Activated CD8-positive, alpha-beta T cell treated with anti-CD3 and anti-CD28 coated beads for 36 hours (primary cell): ENCODE measurements around the gene ELFN2. TPM values are rescaled to one million over a fixed set of nuclear protein-coding genes. Genes with fewer than 3 reads are reported as not detected.

Source experiments
- ATAC-seq: fragments of 200-7000 bp; cut with Tn5 transposase; one replicate; pipeline ENCODE4 v1.10.0; 2021; ENCODE audit warnings: mild to moderate bottlenecking, moderate library complexity
- CTCF ChIA-PET: fragments of 350-600 bp; sonication (Branson Sonifier 250); formaldehyde crosslinking; loops from one replicate; lab custom pipeline; 2021; ENCODE audit warnings: antibody characterized with exemption; lab: Charles Lee
- POLR2A ChIA-PET: fragments of 350-600 bp; sonication (Branson Sonifier 250); formaldehyde crosslinking; loops from one replicate; lab custom pipeline; 2021; ENCODE audit warnings: antibody characterized with exemption; lab: Charles Lee
- DNase-seq: peaks from one replicate; pipeline ENCODE4 v3.0.0-alpha.2; 2020
- H3K27ac Mint-ChIP-seq: one replicate; pipeline ENCODE4 v1.8.0; 2021; ENCODE audit warnings: mild to moderate bottlenecking, mixed read lengths
- H3K27me3 Mint-ChIP-seq: one replicate; pipeline ENCODE4 v1.8.0; 2021; ENCODE audit warnings: mixed read lengths
- H3K36me3 Mint-ChIP-seq: one replicate; pipeline ENCODE4 v1.8.0; 2021; ENCODE audit warnings: low read depth, mixed read lengths
- H3K4me1 Mint-ChIP-seq: one replicate; pipeline ENCODE4 v1.8.0; 2021; ENCODE audit warnings: low read depth, mixed read lengths
- H3K4me3 Mint-ChIP-seq: one replicate; pipeline ENCODE4 v1.8.0; 2021; ENCODE audit warnings: mild to moderate bottlenecking, moderate library complexity, mixed read lengths
- H3K9me3 Mint-ChIP-seq: one replicate; pipeline ENCODE4 v1.8.0; 2021; ENCODE audit warnings: mixed read lengths
- intact Hi-C: fragments of 100-400 bp; cut with micrococcal nuclease; formaldehyde crosslinking; loops from one replicate; pipeline ENCODE4 v1.10.0; 2022
- total RNA-seq, 2 experiments: library from RNA; stranded (reverse); gene quantifications; one replicate each; pipeline ENCODE4 v1.2.3, GENCODE V29; 2021
- TF ChIP-seq, protein P1 (sequence below): fragments of 200-600 bp; IDR thresholded peaks from one replicate; pipeline ENCODE4 v1.8.0; 2022; ENCODE audit warnings: antibody characterized with exemption, mild to moderate bottlenecking

ELFN2 gene
- total RNA-seq, 2 experiments from 2014 or later = 0.51 to 0.52 TPM

DNA sequence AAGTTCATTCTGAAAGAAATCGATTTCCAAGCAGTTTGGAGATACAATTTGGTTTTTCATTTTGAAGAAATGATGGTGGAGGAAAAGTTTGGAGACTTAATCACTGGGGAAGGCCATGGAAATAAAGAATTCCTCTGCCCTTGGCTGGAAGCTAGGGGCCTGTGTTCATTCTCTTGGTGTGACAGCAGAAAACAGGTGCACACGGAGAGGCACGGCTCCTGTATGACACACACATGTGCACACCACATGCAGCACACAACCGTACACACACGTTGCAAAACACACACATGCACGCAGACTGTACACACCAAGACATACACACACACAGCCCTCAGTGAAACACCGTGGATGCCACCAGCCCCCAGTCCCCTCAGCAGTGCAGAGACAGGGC is 80.8 kb downstream of the ELFN2 start:
- Mint-ChIP-seq H3K27ac (no peak overlapping the region), H3K4me3 (no peak overlapping the region), H3K27me3 (no peaks in the 10 kb centered on the region), H3K4me1 (peaks cover 7% of the 10 kb centered on the region), H3K9me3 (no peaks in the 10 kb centered on the region), H3K36me3 (no peaks in the 10 kb centered on the region)
- ATAC-seq = no peak
- DNase-seq = no peak
- intact Hi-C loops = no loop called here
- TF ChIP-seq, protein P1, sequence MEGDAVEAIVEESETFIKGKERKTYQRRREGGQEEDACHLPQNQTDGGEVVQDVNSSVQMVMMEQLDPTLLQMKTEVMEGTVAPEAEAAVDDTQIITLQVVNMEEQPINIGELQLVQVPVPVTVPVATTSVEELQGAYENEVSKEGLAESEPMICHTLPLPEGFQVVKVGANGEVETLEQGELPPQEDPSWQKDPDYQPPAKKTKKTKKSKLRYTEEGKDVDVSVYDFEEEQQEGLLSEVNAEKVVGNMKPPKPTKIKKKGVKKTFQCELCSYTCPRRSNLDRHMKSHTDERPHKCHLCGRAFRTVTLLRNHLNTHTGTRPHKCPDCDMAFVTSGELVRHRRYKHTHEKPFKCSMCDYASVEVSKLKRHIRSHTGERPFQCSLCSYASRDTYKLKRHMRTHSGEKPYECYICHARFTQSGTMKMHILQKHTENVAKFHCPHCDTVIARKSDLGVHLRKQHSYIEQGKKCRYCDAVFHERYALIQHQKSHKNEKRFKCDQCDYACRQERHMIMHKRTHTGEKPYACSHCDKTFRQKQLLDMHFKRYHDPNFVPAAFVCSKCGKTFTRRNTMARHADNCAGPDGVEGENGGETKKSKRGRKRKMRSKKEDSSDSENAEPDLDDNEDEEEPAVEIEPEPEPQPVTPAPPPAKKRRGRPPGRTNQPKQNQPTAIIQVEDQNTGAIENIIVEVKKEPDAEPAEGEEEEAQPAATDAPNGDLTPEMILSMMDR = no peak
- ChIA-PET POLR2A (no interaction called here), CTCF (interaction anchor here (1.5 kb wide), 1 partner anchor 111 kb away, joined by 5 read pairs; no protein-coding TSS in a partner anchor)

DNA sequence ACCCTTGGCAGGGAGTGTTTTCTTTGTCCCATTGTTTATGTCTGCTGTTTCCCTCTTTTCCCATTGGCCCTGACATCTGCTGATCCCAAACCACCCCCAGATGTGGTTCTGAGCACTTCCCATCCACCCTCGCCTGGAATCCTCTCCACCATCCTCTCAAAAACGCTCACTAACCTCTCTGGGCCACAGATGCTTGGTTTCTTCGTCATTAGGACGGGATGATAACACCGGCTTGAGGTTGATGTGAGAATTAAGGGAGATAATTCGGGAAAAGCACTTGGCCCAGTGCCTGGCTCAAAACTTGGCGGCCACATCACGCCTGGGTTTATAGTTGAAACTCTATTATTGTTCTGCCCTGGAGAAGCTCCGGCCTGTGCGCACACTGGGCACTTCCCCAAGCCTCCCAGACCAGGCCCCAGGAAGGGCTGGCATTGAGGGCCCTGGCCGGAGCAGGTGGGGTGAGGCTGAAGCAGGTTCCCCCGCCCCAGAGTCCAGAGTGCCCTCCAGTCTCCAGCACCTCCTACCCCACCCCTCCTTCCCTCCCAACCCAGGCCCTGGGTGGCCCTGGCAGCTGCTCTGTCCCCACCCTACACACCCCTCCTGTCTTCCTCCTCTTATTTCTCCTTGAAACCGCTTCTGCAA is 81.3 kb downstream of the ELFN2 start:
- ChIA-PET POLR2A (no interaction called here), CTCF (interaction anchor here (1.5 kb wide), 1 partner anchor 112 kb away, joined by 5 read pairs; no protein-coding TSS in a partner anchor)
- no peak overlapping the region for H3K27ac Mint-ChIP-seq
- no peak overlapping the region for H3K4me3 Mint-ChIP-seq
- TF ChIP-seq, protein P1 = no peak
- intact Hi-C loops = no loop called here
- H3K9me3 Mint-ChIP-seq = no peaks in the 10 kb centered on the region
- no peaks in the 10 kb centered on the region for H3K36me3 Mint-ChIP-seq
- no peak for DNase-seq
- no peak for ATAC-seq
- no peaks in the 10 kb centered on the region for H3K27me3 Mint-ChIP-seq
- H3K4me1 Mint-ChIP-seq = peaks cover 7% of the 10 kb centered on the region

DNA sequence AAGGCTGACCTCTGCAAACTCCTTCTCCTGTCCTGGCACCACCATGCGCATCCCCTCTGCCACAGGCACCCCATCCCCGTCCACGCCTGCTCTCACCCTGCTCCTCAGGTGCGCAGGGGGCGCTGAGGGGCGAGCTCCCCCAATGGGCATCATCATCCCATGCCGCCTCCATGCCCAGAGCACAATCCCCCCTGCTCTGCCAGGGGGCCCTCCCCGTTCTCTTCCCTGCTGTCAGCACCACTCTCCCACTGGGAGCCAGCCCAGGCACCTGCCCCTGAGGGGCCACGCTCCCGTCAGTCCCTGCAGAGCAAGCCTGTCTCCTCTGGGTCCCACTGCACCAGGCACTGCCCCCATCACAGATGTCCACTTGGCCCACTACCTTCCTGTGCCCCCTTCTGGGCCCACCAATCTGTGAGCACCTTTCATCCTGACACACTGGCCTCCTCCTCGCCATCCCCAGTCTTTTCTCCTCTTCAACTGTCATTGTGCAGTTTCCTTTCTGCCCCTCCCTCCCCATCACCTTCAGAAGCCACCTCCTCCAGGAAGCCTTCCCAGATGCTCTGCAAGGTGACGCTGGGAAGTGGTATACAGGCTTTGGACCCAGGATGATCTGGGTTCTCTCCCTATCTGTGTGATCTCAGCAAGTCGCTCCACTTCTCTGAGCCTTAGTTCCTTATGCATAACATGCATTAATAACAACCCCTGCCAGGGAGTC is 82.4 kb downstream of the ELFN2 start:
- H3K4me3 Mint-ChIP-seq = no peak overlapping the region
- no peak for ATAC-seq
- H3K27ac Mint-ChIP-seq = no peak overlapping the region
- H3K36me3 Mint-ChIP-seq = no peaks in the 10 kb centered on the region
- POLR2A ChIA-PET = no interaction called here
- no peaks in the 10 kb centered on the region for H3K27me3 Mint-ChIP-seq
- H3K4me1 Mint-ChIP-seq = peaks cover 7% of the 10 kb centered on the region
- DNase-seq = no peak
- no peaks in the 10 kb centered on the region for H3K9me3 Mint-ChIP-seq
- CTCF ChIA-PET = no interaction called here
- intact Hi-C loops = no loop called here
- TF ChIP-seq, protein P1 = no peak

DNA sequence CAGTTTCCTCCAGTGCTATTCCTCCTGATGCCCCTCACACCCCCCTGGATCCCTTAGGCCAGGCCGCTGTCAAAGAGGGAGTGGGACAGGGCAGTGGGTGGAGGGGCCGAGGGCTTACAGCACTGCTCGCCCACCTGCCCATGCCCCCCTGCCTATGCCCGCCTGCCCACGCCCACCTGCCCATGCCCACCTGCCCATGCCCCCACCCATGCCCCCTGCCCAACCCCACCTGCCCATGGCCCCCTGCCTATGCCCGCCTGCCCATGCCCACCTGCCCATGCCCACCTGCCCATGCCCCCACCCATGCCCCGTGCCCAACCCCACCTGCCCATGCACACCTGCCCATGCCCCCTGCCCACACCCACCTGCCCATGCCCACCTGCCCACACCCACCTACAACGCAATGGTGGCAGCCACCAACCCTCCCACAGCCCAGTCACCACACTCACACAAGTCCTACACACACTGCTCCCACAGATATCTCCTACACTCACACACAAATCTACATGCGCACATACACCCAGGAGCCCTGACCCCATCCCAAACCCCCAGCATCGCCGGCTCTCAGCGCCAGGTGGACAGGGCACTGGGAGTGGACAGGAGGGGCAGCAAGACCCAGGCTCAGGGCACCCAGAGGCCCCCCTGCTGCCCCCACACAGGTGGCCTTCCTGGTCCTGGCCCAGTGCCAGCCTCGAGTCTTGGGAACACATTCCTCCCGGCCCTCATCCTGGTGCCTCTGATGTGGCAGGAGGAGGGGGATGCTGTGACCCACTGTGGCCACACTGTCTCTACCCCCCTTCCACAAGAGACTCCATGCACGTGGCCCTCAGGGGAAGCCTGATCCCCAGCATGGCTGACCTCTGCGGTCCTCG is 83.2 kb downstream of the ELFN2 start:
- intact Hi-C loops = no loop called here
- Mint-ChIP-seq H3K4me3 (no peak overlapping the region), H3K27ac (no peak overlapping the region), H3K36me3 (no peaks in the 10 kb centered on the region), H3K27me3 (no peaks in the 10 kb centered on the region), H3K4me1 (peaks cover 7% of the 10 kb centered on the region), H3K9me3 (no peaks in the 10 kb centered on the region)
- no peak for DNase-seq
- POLR2A ChIA-PET = no interaction called here
- CTCF ChIA-PET = no interaction called here
- TF ChIP-seq, protein P1 = no peak
- no peak for ATAC-seq
